ENCODE data around the gene ACSM3.

Gene ACSM3

GRCh38 chr16:20789130-20789529 lies 25.3 kb downstream of the ACSM3 start:
- TF ChIP-seq CTCF (conservative IDR thresholded peaks at IDR 0.05; ENCODE audit: low read length) = no peak
- TF ChIP-seq EZH2phosphoT487 (IDR thresholded peaks at IDR 0.05; ENCODE audit: borderline replicate concordance) = no peak
- H3K27me3 ChIP-seq (ENCODE audit: insufficient read depth, low read length, poor library complexity, severe bottlenecking) = no peaks in the 10 kb centered on the region
- no peaks in the 10 kb centered on the region for H3K79me2 ChIP-seq (ENCODE audit: insufficient read depth, low read length)
- H3K9me3 ChIP-seq (ENCODE audit: insufficient read depth, low read depth, low read length) = no peaks in the 10 kb centered on the region
- no peaks in the 10 kb centered on the region for H3F3A ChIP-seq (ENCODE audit: low read depth)
- no peaks in the 10 kb centered on the region for H3K36me3 ChIP-seq (ENCODE audit: insufficient read depth, low read length)
- H3K9ac ChIP-seq (ENCODE audit: low read depth, low read length, poor library complexity, severe bottlenecking) = no peak overlapping the region
- H2AFZ ChIP-seq (ENCODE audit: low read length) = no peak overlapping the region
- no peak overlapping the region for H3K4me3 ChIP-seq (ENCODE audit: low read length, poor library complexity, severe bottlenecking)
- H3K4me1 ChIP-seq (ENCODE audit: insufficient read depth, low read length, poor library complexity, severe bottlenecking) = no peaks in the 10 kb centered on the region
- no peaks in the 10 kb centered on the region for H3K9me2 ChIP-seq (replicated peaks; ENCODE audit: low read depth, low read length)
- H3K4me2 ChIP-seq (ENCODE audit: low read depth, low read length, poor library complexity, severe bottlenecking) = no peak overlapping the region
- no peaks in the 10 kb centered on the region for H4K20me1 ChIP-seq (ENCODE audit: insufficient read depth, low read length, poor library complexity, severe bottlenecking)

- Histone ChIP-seq H2AFZ (ENCODE audit: low read length) (no peak overlapping the region), H3K9me2 (replicated peaks; ENCODE audit: low read depth, low read length) (no peaks in the 10 kb centered on the region), H3K27me3 (ENCODE audit: insufficient read depth, low read length, poor library complexity, severe bottlenecking) (no peaks in the 10 kb centered on the region), H3K4me3 (ENCODE audit: low read length, poor library complexity, severe bottlenecking) (no peak overlapping the region), H3K79me2 (ENCODE audit: insufficient read depth, low read length) (no peaks in the 10 kb centered on the region), H3K9ac (ENCODE audit: low read depth, low read length, poor library complexity, severe bottlenecking) (no peak overlapping the region), H3F3A (ENCODE audit: low read depth) (no peaks in the 10 kb centered on the region), H3K9me3 (ENCODE audit: insufficient read depth, low read depth, low read length) (no peaks in the 10 kb centered on the region), H3K36me3 (ENCODE audit: insufficient read depth, low read length) (peaks cover 3% of the 10 kb centered on the region; the same call in 1 of the 2 replicates), H3K4me2 (ENCODE audit: low read depth, low read length, poor library complexity, severe bottlenecking) (no peak overlapping the region), H4K20me1 (ENCODE audit: insufficient read depth, low read length, poor library complexity, severe bottlenecking) (no peaks in the 10 kb centered on the region), H3K4me1 (ENCODE audit: insufficient read depth, low read length, poor library complexity, severe bottlenecking) (peaks cover 6% of the 10 kb centered on the region)
- TF ChIP-seq EZH2phosphoT487 (IDR thresholded peaks at IDR 0.05; ENCODE audit: borderline replicate concordance) (no peak), CTCF (conservative IDR thresholded peaks at IDR 0.05; ENCODE audit: low read length) (no peak)
These were observed 28.3 kb downstream of the ACSM3 start for GRCh38 chr16:20791923-20792612.

- Histone ChIP-seq H3K79me2 (ENCODE audit: insufficient read depth, low read length) (0 out of 2 replicates have a peak, but pooled peaks cover 2% of the 10 kb centered on the region), H3K4me3 (ENCODE audit: low read length, poor library complexity, severe bottlenecking) (no peak overlapping the region), H3K4me1 (ENCODE audit: insufficient read depth, low read length, poor library complexity, severe bottlenecking) (peaks cover 38% of the 10 kb centered on the region), H4K20me1 (ENCODE audit: insufficient read depth, low read length, poor library complexity, severe bottlenecking) (no peaks in the 10 kb centered on the region), H3K36me3 (ENCODE audit: insufficient read depth, low read length) (peaks cover 9% of the 10 kb centered on the region), H3K9me2 (replicated peaks; ENCODE audit: low read depth, low read length) (no peaks in the 10 kb centered on the region), H2AFZ (ENCODE audit: low read length) (no peak overlapping the region), H3K9me3 (ENCODE audit: insufficient read depth, low read depth, low read length) (no peaks in the 10 kb centered on the region), H3F3A (ENCODE audit: low read depth) (peaks cover 4% of the 10 kb centered on the region; the same call in 1 of the 2 replicates), H3K9ac (ENCODE audit: low read depth, low read length, poor library complexity, severe bottlenecking) (no peak overlapping the region), H3K27me3 (ENCODE audit: insufficient read depth, low read length, poor library complexity, severe bottlenecking) (no peaks in the 10 kb centered on the region), H3K4me2 (ENCODE audit: low read depth, low read length, poor library complexity, severe bottlenecking) (no peak overlapping the region)
- TF ChIP-seq EZH2phosphoT487 (IDR thresholded peaks at IDR 0.05; ENCODE audit: borderline replicate concordance) (no peak), CTCF (conservative IDR thresholded peaks at IDR 0.05; ENCODE audit: low read length) (no peak)
These were observed 34.5 kb downstream of the ACSM3 start for GRCh38 chr16:20798364-20798763.

Measured in Loucy (cell line).